B cell (primary cell): Measurements from ENCODE around the gene EHBP1. TPM values are rescaled to one million over a fixed set of nuclear protein-coding genes. Genes with fewer than 3 reads are reported as not detected.

ENCODE experiments used
- ATAC-seq: fragments of 200-7000 bp; cut with Tn5 transposase; one replicate; pipeline ENCODE4 v1.10.0; 2021; ENCODE audit warnings: low read depth, mild to moderate bottlenecking, moderate number of reproducible peaks, moderate library complexity
- CTCF ChIA-PET: fragments of 350-600 bp; sonication (Branson Sonifier 250); formaldehyde crosslinking; loops from one replicate; lab custom pipeline; 2021; ENCODE audit warnings: antibody characterized with exemption, inconsistent platforms; lab: Charles Lee
- POLR2A ChIA-PET: fragments of 350-600 bp; sonication (Branson Sonifier 250); formaldehyde crosslinking; loops from one replicate; lab custom pipeline; 2021; ENCODE audit warnings: antibody characterized with exemption; lab: Charles Lee
- DNase-seq: peaks from one replicate; pipeline ENCODE4 v3.0.0; 2013
- H2AFZ ChIP-seq: 2 replicates; pipeline ENCODE4 v1.6.1; 2012; ENCODE audit warnings: mild to moderate bottlenecking, low read depth, low read length; ENCODE audit not compliant: insufficient read depth, poor library complexity, severe bottlenecking
- H3K27ac ChIP-seq, 2 donors: 1 replicate in 1 of 2; 2 replicates in 1 of 2; pipeline ENCODE4 v1.5.1; 2012 to 2013; ENCODE audit warnings: low read length in 2 of 2, mild to moderate bottlenecking in 2 of 2, moderate library complexity in 1 of 2
- H3K27me3 ChIP-seq, 4 experiments: fragments of 200-600 bp in 1 of 4; sonication (generic) in 1 of 4; replicated peaks in 1 of 4; 1 replicate in 2 of 4; 2 replicates in 2 of 4; pipeline versions ENCODE4 v1.6.1 to v1.7.0; 2013 to 2016; ENCODE audit warnings: low read length in 3 of 4, mild to moderate bottlenecking in 2 of 4, mixed read lengths in 1 of 4, moderate library complexity in 1 of 4; ENCODE audit not compliant: insufficient read depth in 4 of 4, control insufficient read depth in 3 of 4; ENCODE audit errors: control extremely low read depth in 1 of 4
- H3K36me3 ChIP-seq, 2 experiments: replicated peaks in 1 of 2; 1 replicate in 1 of 2; 2 replicates in 1 of 2; pipeline versions ENCODE4 v1.6.1 to v1.7.1; 2013; ENCODE audit warnings: low read length in 1 of 2; ENCODE audit not compliant: insufficient read depth in 2 of 2, control insufficient read depth in 1 of 2; ENCODE audit errors: control extremely low read depth in 1 of 2, extremely low read depth in 1 of 2
- H3K4me1 ChIP-seq, 2 donors: fragments of 200-600 bp in 1 of 2; sonication (generic) in 1 of 2; 1 replicate in 1 of 2; 2 replicates in 1 of 2; pipeline versions ENCODE4 v1.5.1 to v1.6.1; 2013 to 2017; ENCODE audit warnings: low read length in 2 of 2; ENCODE audit not compliant: control insufficient read depth in 2 of 2, insufficient read depth in 2 of 2
- H3K4me2 ChIP-seq: replicated peaks from 2 replicates; pipeline ENCODE3; 2012; ENCODE audit warnings: mild to moderate bottlenecking, low read depth, low read length; ENCODE audit not compliant: poor library complexity, severe bottlenecking
- H3K4me3 ChIP-seq, 5 experiments: fragments of 200-600 bp in 1 of 5; sonication (generic) in 1 of 5; 1 replicate in 3 of 5; 2 replicates in 2 of 5; pipeline versions ENCODE4 v1.5.1 to v1.7.0; 2011 to 2016; ENCODE audit warnings: low read length in 4 of 5, mild to moderate bottlenecking in 4 of 5, low read depth in 2 of 5, control low read depth in 1 of 5, moderate library complexity in 1 of 5; ENCODE audit not compliant: insufficient read depth in 1 of 5; ENCODE audit errors: control extremely low read depth in 1 of 5, extremely low read depth in 1 of 5
- H3K79me2 ChIP-seq: fragments of 200-600 bp; sonication (generic); one replicate; pipeline ENCODE4 v1.6.0; 2016; ENCODE audit warnings: low read length; ENCODE audit not compliant: control insufficient read depth, insufficient read depth
- H3K9ac ChIP-seq: fragments of 200-600 bp; sonication (generic); 2 replicates; pipeline ENCODE4 v1.6.1; 2017; ENCODE audit warnings: mild to moderate bottlenecking, low read length, moderate library complexity
- H3K9me3 ChIP-seq, 3 donors: one replicate each; pipeline versions ENCODE4 v1.6.1 to v1.7.1; 2013; ENCODE audit warnings: low read length in 2 of 3; ENCODE audit not compliant: control insufficient read depth in 2 of 3, insufficient read depth in 1 of 3; ENCODE audit errors: control extremely low read depth in 1 of 3
- H4K20me1 ChIP-seq: 2 replicates; pipeline ENCODE4 v1.6.0; 2012; ENCODE audit warnings: mild to moderate bottlenecking, low read length; ENCODE audit not compliant: insufficient read depth, control insufficient read depth, poor library complexity, severe bottlenecking
- H3K27ac Mint-ChIP-seq: one replicate; pipeline ENCODE4 v1.8.0; 2021; ENCODE audit warnings: mixed read lengths
- H3K27me3 Mint-ChIP-seq: one replicate; pipeline ENCODE4 v1.8.0; 2021; ENCODE audit warnings: mixed read lengths
- H3K4me1 Mint-ChIP-seq: one replicate; pipeline ENCODE4 v1.8.0; 2021; ENCODE audit warnings: mixed read lengths
- H3K4me3 Mint-ChIP-seq: one replicate; pipeline ENCODE4 v1.8.0; 2021; ENCODE audit warnings: mixed read lengths
- H3K9me3 Mint-ChIP-seq: one replicate; pipeline ENCODE4 v1.8.0; 2022; ENCODE audit warnings: mixed read lengths; ENCODE audit not compliant: insufficient read depth
- CTCF ChIP-seq: fragments of 200-600 bp; IDR thresholded peaks from one replicate; pipeline ENCODE4 v1.8.0; 2022; ENCODE audit warnings: antibody characterized with exemption, mild to moderate bottlenecking
- EZH2 ChIP-seq: IDR thresholded peaks from 2 replicates; pipeline ENCODE4 v1.6.1; 2012; ENCODE audit warnings: borderline replicate concordance, low read depth, mild to moderate bottlenecking, moderate library complexity, low read length; ENCODE audit not compliant: insufficient read depth, poor library complexity, severe bottlenecking
- WGBS: methylation state at CpG from one replicate; pipeline ENCODE4 v1.1.5; 2013; ENCODE audit warnings: missing lambda C conversion rate; ENCODE audit not compliant: insufficient coverage; 5-methylcytosine and 5-hydroxymethylcytosine counted together
- intact Hi-C: fragments of 100-400 bp; cut with micrococcal nuclease; formaldehyde crosslinking; loops from one replicate; pipeline ENCODE4 v1.10.0; 2022
- polyA plus RNA-seq: library from polyadenylated mRNA; depleted of rRNA; stranded (reverse); fragments of >200 nt; gene quantifications from 2 replicates; pipeline ENCODE4 v1.2.3, GENCODE V29; 2012
- total RNA-seq, 2 donors: library from RNA; stranded (reverse); fragments of 120-200 nt in 1 of 2; gene quantifications; 1 replicate in 1 of 2; 2 replicates in 1 of 2; pipeline versions ENCODE4 v1.2.3 to v1.2.4, GENCODE V29; 2013 to 2022

EHBP1 gene
- total and polyA plus RNA-seq, 2 donors (not counting 1 experiment from before 2014, with no cell fraction given) = 8.8 to 34.7 TPM

GRCh38 chr2:62717503-62718081, 12.1 kb downstream of the EHBP1 start:
- Histone ChIP-seq H4K20me1 (no peaks in the 10 kb centered on the region), H2AFZ (no peak overlapping the region), H3K4me2 (no peak overlapping the region), H3K36me3 (no peaks in the 10 kb centered on the region), H3K27ac (no peak overlapping the region), H3K27me3 (no peaks in the 10 kb centered on the region), H3K9ac (no peak overlapping the region), H3K79me2 (peaks cover 7% of the 10 kb centered on the region), H3K4me1 (no peaks in the 10 kb centered on the region), H3K9me3 (no peaks in the 10 kb centered on the region), H3K4me3 (no peak overlapping the region)
- DNase-seq (no peak), ATAC-seq (no peak)
- Mint-ChIP-seq H3K4me1 (peaks cover 5% of the 10 kb centered on the region), H3K27me3 (no peaks in the 10 kb centered on the region), H3K4me3 (no peak overlapping the region), H3K27ac (no peak overlapping the region), H3K9me3 (peaks cover 1% of the 10 kb centered on the region)
- ChIA-PET POLR2A (no interaction called here), CTCF (no interaction called here)
- intact Hi-C loops = no loop called here
- TF ChIP-seq EZH2 = no peak
- no peak for TF ChIP-seq CTCF
- 100% methylated on average over 1 of the region's 4 CpGs for WGBS

GRCh38 chr2:62718225-62718822, 12.8 kb downstream of the EHBP1 start:
- ATAC-seq (no peak), DNase-seq (no peak)
- H3K4me3 Mint-ChIP-seq = no peak overlapping the region
- intact Hi-C loops = no loop called here
- Histone ChIP-seq H2AFZ (no peak overlapping the region), H3K4me3 (no peak overlapping the region), H3K9me3 (peaks cover 0 to 3% (median 3%) of the 10 kb centered on the region in 3 donors), H3K36me3 (peaks cover 0 to 2% of the 10 kb centered on the region in 2 experiments), H3K27me3 (no peaks in the 10 kb centered on the region), H3K27ac (no peak overlapping the region), H4K20me1 (no peaks in the 10 kb centered on the region), H3K9ac (no peak overlapping the region), H3K4me2 (no peak overlapping the region), H3K79me2 (peaks cover 7% of the 10 kb centered on the region), H3K4me1 (no peaks in the 10 kb centered on the region)
- TF ChIP-seq EZH2 (no peak), CTCF (no peak)
- ChIA-PET POLR2A (no interaction called here), CTCF (interaction anchor here (0.7 kb wide), 1 partner anchor 571 kb away, joined by 3 read pairs; no protein-coding TSS in a partner anchor)
- H3K9me3 Mint-ChIP-seq = peaks cover 3% of the 10 kb centered on the region
- no peak overlapping the region for H3K27ac Mint-ChIP-seq
- no peaks in the 10 kb centered on the region for H3K27me3 Mint-ChIP-seq
- H3K4me1 Mint-ChIP-seq = peaks cover 4% of the 10 kb centered on the region
- WGBS = no CpG with 5 or more reads among the region's 2 CpGs
